AG10803 (cell line): ENCODE results near the gene ZMIZ1.

Source experiments
- DNase-seq: peaks from one replicate; pipeline ENCODE4 v3.0.0; 2010; ENCODE audit warnings: low read depth
- H3K4me3 ChIP-seq: 2 replicates; pipeline ENCODE4 v1.5.1; 2011; ENCODE audit warnings: mild to moderate bottlenecking, low read length, control low read depth
- CTCF ChIP-seq: conservative IDR thresholded peaks from 2 replicates; pipeline ENCODE4 v1.5.1; 2011; ENCODE audit warnings: mild to moderate bottlenecking, low read length, control low read depth, inconsistent platforms

ZMIZ1 gene

DNA sequence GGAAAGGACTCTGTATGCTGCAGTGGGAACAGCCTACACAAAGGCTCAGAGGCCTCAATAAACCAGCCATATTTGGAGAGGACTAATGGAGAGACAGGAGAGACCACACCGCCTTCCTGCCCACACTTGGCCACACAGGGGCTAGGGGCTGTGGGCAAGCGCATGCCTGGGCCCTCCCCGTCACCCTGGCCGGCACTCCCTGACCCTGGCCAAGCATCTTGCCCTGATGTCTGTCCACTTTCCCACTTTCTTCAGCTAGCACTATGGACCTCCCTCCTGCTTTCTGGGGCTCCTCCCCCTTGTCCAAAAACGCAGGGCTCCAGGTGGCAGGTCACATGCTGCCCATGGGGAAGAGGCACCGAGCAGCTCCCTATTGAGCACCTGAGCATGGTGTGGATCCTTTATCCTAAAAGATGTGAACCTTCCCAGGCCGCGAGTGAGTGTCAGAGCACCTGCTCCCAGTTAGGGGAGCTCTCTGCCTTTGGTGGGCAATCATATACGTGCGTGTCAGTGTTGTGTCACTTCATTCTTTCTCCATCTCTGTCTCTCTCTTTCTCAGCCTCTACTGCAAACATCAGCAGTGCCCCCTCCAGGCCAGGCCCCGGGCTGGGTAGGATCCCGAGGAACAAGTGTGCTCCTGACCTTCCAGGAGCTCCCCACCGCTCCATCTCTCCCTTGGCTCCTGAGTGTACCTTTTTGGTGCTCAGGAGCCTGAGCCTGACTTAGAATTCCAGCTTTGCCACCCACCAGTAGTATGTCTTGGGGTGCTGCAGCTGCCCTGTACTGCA is 74.0 kb downstream of the ZMIZ1 start:
- no peak for DNase-seq
- no peak for TF ChIP-seq CTCF
- no peak overlapping the region for H3K4me3 ChIP-seq

GRCh38 chr10:79143879-79144278 is 75.1 kb downstream of the ZMIZ1 start:
- DNase-seq = no peak
- H3K4me3 ChIP-seq = no peak overlapping the region
- no peak for TF ChIP-seq CTCF

- DNase-seq = peak; percentile 33
- TF ChIP-seq CTCF = no peak
These were observed 75.8 kb downstream of the ZMIZ1 start for GRCh38 chr10:79144351-79145173.

GRCh38 chr10:79145174-79145483 is 76.4 kb downstream of the ZMIZ1 start:
- H3K4me3 ChIP-seq = no peak overlapping the region
- no peak for DNase-seq
- TF ChIP-seq CTCF = no peak

More at GRCh38 chr10:79144351-79145173, 75.8 kb downstream of the ZMIZ1 start:
- H3K4me3 ChIP-seq = no peak overlapping the region

GRCh38 chr10:79145517-79146470 is 77.0 kb downstream of the ZMIZ1 start:
- no peak overlapping the region for H3K4me3 ChIP-seq
- TF ChIP-seq CTCF = no peak
- peak; percentile 56 for DNase-seq

GRCh38 chr10:79146611-79147130 is 77.9 kb downstream of the ZMIZ1 start:
- DNase-seq = peak; percentile 80
- H3K4me3 ChIP-seq = no peak overlapping the region
- peak; percentile 22 for TF ChIP-seq CTCF
